Left kidney (tissue), 2 donors: Measurements from ENCODE around the gene ZEB2. TPM values are rescaled to one million over a fixed set of nuclear protein-coding genes. Genes with fewer than 3 reads are reported as not detected.
"Not testable (repeated sequence)": the region's sequence is repeated elsewhere in the genome, so short reads cannot be mapped to it uniquely, and the experiment has no call there.

Source experiments
- DNase-seq: peaks from one replicate; pipeline ENCODE4 v3.0.0-alpha.2; 2013
- polyA plus RNA-seq: library from polyadenylated mRNA; unstranded; fragments of 120-200 nt; gene quantifications from one replicate; pipeline ENCODE4 v1.2.1, GENCODE V29; 2013; ENCODE audit not compliant: insufficient read length

ZEB2 gene
- polyA plus RNA-seq, 1 donor = 120 TPM

- no peak for DNase-seq
Observed at GRCh38 chr2:144383571-144384100, 136.3 kb downstream of the ZEB2 start.

- DNase-seq = no peak
Observed at GRCh38 chr2:144382849-144383248, 137.1 kb downstream of the ZEB2 start.

GRCh38 chr2:144381716-144382115, 138.2 kb downstream of the ZEB2 start:
- no peak for DNase-seq

GRCh38 chr2:144379851-144380311, 140.0 kb downstream of the ZEB2 start:
- peak; percentile 31 for DNase-seq

GRCh38 chr2:144378551-144378950, 141.4 kb downstream of the ZEB2 start:
- no peak for DNase-seq

- no peak for DNase-seq
Observed at GRCh38 chr2:144377914-144378313, 142.0 kb downstream of the ZEB2 start.

- no peak for DNase-seq
Observed at GRCh38 chr2:144376926-144377325, 143.0 kb downstream of the ZEB2 start.

GRCh38 chr2:144376460-144376859, 143.5 kb downstream of the ZEB2 start:
- DNase-seq = no peak

- DNase-seq = no peak
Observed at GRCh38 chr2:144374163-144374661, 145.7 kb downstream of the ZEB2 start.

GRCh38 chr2:144372410-144373080, 147.4 kb downstream of the ZEB2 start:
- no peak for DNase-seq

GRCh38 chr2:144370937-144371584, 148.9 kb downstream of the ZEB2 start:
- DNase-seq = no peak

GRCh38 chr2:144369416-144369815, 150.5 kb downstream of the ZEB2 start:
- DNase-seq = no peak

- DNase-seq = no peak
Observed at GRCh38 chr2:144366825-144367429, 153.0 kb downstream of the ZEB2 start.

- no peak for DNase-seq
Observed at GRCh38 chr2:144364944-144365738, 154.8 kb downstream of the ZEB2 start.

- not testable (repeated sequence) for DNase-seq
Observed at GRCh38 chr2:144364247-144364646, 155.7 kb downstream of the ZEB2 start.

- no peak for DNase-seq
Observed at GRCh38 chr2:144362401-144362800, 157.5 kb downstream of the ZEB2 start.

GRCh38 chr2:144361742-144362141, 158.2 kb downstream of the ZEB2 start:
- no peak for DNase-seq

GRCh38 chr2:144359684-144360083, 160.2 kb downstream of the ZEB2 start:
- DNase-seq = no peak

GRCh38 chr2:144358979-144359541, 160.9 kb downstream of the ZEB2 start:
- no peak for DNase-seq

GRCh38 chr2:144358374-144358964, 161.4 kb downstream of the ZEB2 start:
- no peak for DNase-seq
